ENCODE data around the gene ARHGEF4.

ARHGEF4 gene

DNA sequence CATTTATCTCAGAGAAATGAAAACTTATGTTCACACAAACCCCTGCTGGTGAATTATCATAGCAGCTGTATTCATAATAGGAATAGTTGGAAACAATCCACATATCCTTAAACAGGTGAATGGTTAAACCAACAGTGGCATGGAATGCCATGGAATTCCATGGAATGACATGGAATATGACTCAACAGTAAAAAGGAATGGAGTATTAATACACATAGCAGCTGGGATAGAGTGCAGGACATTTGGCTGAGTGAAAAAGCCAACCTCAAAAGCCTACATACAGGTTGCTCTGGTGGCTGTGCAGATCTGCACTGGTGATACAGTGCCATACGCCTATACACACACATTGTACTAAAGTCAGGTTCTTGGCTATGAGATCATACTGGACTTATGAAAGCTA lies 187.0 kb downstream of the ARHGEF4 start:
- H3K4me1 ChIP-seq (ENCODE audit: control insufficient read depth, insufficient read depth, low read length) = no peaks in the 10 kb centered on the region
- no peak overlapping the region for H3K4me3 ChIP-seq (ENCODE audit: low read length)
- H3K9me3 ChIP-seq (replicated peaks; ENCODE audit: low read length) = no peaks in the 10 kb centered on the region
- no peak overlapping the region for H3K9ac ChIP-seq (ENCODE audit: low read depth, low read length)
- no peaks in the 10 kb centered on the region for H3K36me3 ChIP-seq (ENCODE audit: insufficient read depth, low read length)
- H3K27me3 ChIP-seq (ENCODE audit: control insufficient read depth, insufficient read depth, low read length) = peaks cover 4% of the 10 kb centered on the region
- H3K4me2 ChIP-seq (ENCODE audit: low read length) = no peak overlapping the region

DNA sequence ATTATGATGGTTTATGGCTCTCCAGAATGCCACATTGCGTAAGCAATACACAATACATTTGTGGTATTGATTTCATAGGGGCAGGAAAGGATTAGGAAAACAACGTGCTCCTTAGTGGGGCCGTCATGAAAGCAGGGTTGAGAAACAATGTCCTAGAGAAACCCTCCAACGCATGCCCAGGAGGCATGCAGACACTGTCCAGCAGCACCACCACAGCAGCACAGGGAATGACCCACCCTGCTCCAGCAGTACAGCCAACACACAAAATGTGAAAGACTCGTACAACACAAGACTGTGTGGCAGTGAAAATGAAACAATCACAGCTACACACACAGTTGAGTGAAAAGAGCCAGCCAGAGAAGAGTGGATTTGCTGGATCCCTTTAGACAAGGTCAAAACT lies 190.2 kb downstream of the ARHGEF4 start:
- Histone ChIP-seq H3K9ac (ENCODE audit: low read depth, low read length) (no peak overlapping the region), H3K36me3 (ENCODE audit: insufficient read depth, low read length) (no peaks in the 10 kb centered on the region), H3K27me3 (ENCODE audit: control insufficient read depth, insufficient read depth, low read length) (peaks cover 10% of the 10 kb centered on the region), H3K4me3 (ENCODE audit: low read length) (no peak overlapping the region), H3K9me3 (replicated peaks; ENCODE audit: low read length) (no peaks in the 10 kb centered on the region), H3K4me2 (ENCODE audit: low read length) (no peak overlapping the region), H3K4me1 (ENCODE audit: control insufficient read depth, insufficient read depth, low read length) (no peaks in the 10 kb centered on the region)

DNA sequence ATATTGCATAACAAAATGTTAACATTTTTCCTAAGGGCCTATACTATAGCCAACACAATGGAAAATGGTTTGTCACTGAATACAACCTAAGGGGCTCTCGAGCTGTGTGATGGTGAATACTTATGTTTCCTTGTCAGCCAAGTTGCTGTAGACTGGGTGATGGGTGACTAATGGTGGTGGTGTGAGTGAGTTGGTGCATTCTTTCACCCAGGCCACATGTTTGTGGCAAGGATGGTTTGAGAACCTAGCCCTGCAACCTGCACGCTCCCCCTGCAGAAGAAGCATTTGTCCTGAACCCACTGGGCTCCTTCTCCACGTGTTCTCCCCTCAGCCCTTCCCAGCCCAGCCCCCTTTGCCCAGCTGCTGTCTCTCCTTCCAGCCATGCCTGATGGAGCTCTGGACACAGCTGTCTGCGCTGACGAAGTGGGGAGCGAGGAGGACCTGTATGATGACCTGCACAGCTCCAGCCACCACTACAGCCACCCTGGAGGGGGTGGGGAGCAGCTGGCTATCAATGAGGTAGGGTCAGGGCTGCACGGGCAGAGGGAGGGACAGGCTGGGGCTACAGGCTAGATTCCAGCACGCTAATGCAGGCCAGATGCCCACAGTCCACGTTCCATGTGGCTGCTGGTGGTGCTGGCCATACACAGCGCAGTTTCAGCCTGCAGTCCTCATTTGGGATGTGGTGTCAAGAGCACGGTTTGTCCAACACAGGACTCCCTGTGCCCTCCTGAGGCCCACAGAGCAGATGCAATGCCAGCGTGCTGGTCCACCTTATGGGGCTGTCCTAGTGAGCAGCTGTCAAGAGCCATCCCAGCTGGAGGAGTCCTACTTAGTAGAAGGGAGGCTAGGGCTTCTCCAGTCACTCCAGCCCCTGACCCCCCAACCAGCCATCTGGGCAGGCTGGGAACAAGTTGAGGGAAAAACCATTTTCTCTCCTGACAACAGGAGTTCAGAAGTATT lies 191.1 kb downstream of the ARHGEF4 start:
- H3K27me3 ChIP-seq (ENCODE audit: control insufficient read depth, insufficient read depth, low read length) = peaks cover 16% of the 10 kb centered on the region
- no peaks in the 10 kb centered on the region for H3K36me3 ChIP-seq (ENCODE audit: insufficient read depth, low read length)
- H3K9ac ChIP-seq (ENCODE audit: low read depth, low read length) = no peak overlapping the region
- no peaks in the 10 kb centered on the region for H3K4me1 ChIP-seq (ENCODE audit: control insufficient read depth, insufficient read depth, low read length)
- H3K9me3 ChIP-seq (replicated peaks; ENCODE audit: low read length) = no peaks in the 10 kb centered on the region
- H3K4me2 ChIP-seq (ENCODE audit: low read length) = no peak overlapping the region
- no peak overlapping the region for H3K4me3 ChIP-seq (ENCODE audit: low read length)

DNA sequence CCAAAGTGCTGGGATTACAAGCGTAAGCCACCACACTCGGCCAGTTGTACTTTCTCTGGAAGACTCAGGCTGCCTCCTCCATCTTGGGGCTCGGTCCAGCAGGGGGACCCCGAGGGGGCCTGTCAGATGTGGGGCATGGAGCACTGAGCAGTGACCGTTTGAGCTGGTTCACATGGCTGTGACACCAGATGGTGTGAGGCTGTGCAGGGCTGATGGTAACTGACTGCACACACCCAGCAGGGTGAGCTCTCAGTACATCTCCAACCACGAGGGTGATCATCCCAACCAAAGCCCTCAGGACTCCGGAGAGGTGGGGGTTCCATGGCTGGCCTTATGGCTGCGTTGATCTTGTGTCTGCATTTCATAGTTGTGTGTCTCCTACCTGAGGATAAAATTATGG lies 193.1 kb downstream of the ARHGEF4 start:
- Histone ChIP-seq H3K9ac (ENCODE audit: low read depth, low read length) (no peak overlapping the region), H3K36me3 (ENCODE audit: insufficient read depth, low read length) (no peaks in the 10 kb centered on the region), H3K4me3 (ENCODE audit: low read length) (no peak overlapping the region), H3K9me3 (replicated peaks; ENCODE audit: low read length) (no peaks in the 10 kb centered on the region), H3K4me1 (ENCODE audit: control insufficient read depth, insufficient read depth, low read length) (no peaks in the 10 kb centered on the region), H3K4me2 (ENCODE audit: low read length) (no peak overlapping the region), H3K27me3 (ENCODE audit: control insufficient read depth, insufficient read depth, low read length) (peaks cover 31% of the 10 kb centered on the region)

DNA sequence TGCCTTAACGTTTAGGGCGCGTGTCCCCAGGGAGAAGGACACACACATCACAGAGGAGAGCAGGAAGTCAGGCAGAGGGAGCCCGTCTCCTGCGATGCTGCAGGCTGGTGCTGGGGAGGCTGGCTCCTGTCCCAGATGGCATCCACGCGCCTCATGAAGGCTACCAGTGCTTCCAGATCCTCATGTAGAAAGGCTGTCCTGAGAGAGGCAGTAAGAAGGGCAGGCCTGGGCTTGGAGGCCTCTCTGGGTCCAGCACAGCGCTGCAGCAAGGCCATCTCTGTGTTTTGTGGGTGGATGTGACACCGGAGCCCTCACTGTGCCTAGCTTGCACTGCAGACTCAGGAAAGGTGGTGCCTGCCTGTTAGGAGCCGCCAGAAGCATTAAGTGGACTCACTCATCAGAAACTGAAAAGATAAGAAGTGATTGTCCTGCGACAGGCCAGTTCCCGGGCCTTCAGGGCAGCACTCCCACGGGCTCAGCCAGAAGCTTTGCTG lies 193.8 kb downstream of the ARHGEF4 start:
- Histone ChIP-seq H3K4me1 (ENCODE audit: control insufficient read depth, insufficient read depth, low read length) (no peaks in the 10 kb centered on the region), H3K9ac (ENCODE audit: low read depth, low read length) (no peak overlapping the region), H3K4me3 (ENCODE audit: low read length) (no peak overlapping the region), H3K4me2 (ENCODE audit: low read length) (no peak overlapping the region), H3K36me3 (ENCODE audit: insufficient read depth, low read length) (no peaks in the 10 kb centered on the region), H3K9me3 (replicated peaks; ENCODE audit: low read length) (no peaks in the 10 kb centered on the region), H3K27me3 (ENCODE audit: control insufficient read depth, insufficient read depth, low read length) (peaks cover 29% of the 10 kb centered on the region)

DNA sequence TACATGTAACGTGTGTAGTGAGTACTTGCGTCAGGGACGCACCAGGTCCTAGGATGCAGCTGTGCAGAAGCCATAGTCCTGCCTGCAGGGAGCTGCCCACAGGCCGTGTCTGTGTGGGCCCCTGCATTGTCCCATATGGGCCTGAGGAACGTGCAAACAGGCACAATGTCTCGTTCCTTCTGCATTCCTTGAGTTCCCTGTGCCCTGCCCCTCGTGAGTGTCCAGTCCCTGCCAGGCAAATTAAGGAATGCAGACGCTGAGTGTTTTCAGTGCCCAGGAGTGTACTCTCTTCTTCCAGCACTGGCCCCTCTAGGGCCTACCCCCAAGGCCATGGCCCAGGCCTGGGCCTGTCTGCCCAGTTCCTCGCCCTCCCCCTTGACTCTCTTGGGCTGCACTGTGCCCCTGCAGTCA lies 194.7 kb downstream of the ARHGEF4 start:
- no peak overlapping the region for H3K4me2 ChIP-seq (ENCODE audit: low read length)
- no peaks in the 10 kb centered on the region for H3K36me3 ChIP-seq (ENCODE audit: insufficient read depth, low read length)
- H3K27me3 ChIP-seq (ENCODE audit: control insufficient read depth, insufficient read depth, low read length) = peaks cover 37% of the 10 kb centered on the region
- no peaks in the 10 kb centered on the region for H3K9me3 ChIP-seq (replicated peaks; ENCODE audit: low read length)
- H3K4me3 ChIP-seq (ENCODE audit: low read length) = no peak overlapping the region
- H3K4me1 ChIP-seq (ENCODE audit: control insufficient read depth, insufficient read depth, low read length) = no peaks in the 10 kb centered on the region
- no peak overlapping the region for H3K9ac ChIP-seq (ENCODE audit: low read depth, low read length)

DNA sequence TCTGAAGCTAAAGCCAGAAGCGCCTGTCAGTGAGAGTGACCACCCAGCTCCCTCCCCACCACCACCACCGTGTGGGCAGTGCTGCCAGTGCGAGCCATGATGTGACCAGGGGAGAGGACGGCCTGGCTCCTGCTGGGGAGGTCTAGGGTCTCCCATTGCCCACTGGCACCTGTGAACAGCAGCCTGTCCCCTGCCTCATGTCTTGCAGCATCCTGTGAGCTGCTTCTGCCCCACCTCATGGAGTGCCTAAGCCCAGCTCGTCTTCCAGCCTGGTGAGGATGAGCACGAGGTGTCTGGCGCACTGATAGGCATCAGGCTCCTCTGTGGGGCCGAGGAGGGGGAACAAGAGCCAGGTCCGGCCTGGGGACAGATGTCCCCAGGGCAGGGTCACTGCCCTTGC lies 195.2 kb downstream of the ARHGEF4 start:
- peaks cover 41% of the 10 kb centered on the region for H3K27me3 ChIP-seq (ENCODE audit: control insufficient read depth, insufficient read depth, low read length)
- no peaks in the 10 kb centered on the region for H3K9me3 ChIP-seq (replicated peaks; ENCODE audit: low read length)
- no peaks in the 10 kb centered on the region for H3K4me1 ChIP-seq (ENCODE audit: control insufficient read depth, insufficient read depth, low read length)
- H3K4me3 ChIP-seq (ENCODE audit: low read length) = no peak overlapping the region
- H3K9ac ChIP-seq (ENCODE audit: low read depth, low read length) = no peak overlapping the region
- no peaks in the 10 kb centered on the region for H3K36me3 ChIP-seq (ENCODE audit: insufficient read depth, low read length)
- H3K4me2 ChIP-seq (ENCODE audit: low read length) = no peak overlapping the region

DNA sequence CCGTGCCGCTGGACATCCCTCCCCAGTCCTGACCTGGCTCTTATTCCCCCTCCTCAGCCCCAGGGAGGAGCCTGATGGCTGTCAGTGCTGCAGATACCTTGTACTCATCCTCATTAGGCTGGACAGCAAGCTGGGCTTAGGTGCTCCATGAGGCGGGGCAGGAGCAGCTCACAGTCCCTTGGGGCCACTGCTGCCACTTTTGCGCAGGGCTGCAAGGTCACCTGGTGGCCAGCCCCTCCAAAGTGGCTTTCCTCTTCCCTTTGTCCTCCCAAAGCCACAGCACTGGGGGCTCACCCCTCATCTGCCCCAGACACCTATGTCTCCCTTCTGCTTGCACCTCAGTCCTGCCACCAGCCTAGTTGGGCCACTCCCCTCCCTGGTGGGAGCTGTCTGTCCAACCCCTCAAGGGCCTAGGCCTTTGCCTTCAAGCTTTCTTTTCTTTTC lies 195.7 kb downstream of the ARHGEF4 start:
- Histone ChIP-seq H3K9ac (ENCODE audit: low read depth, low read length) (no peak overlapping the region), H3K27me3 (ENCODE audit: control insufficient read depth, insufficient read depth, low read length) (peaks cover 46% of the 10 kb centered on the region)

DNA sequence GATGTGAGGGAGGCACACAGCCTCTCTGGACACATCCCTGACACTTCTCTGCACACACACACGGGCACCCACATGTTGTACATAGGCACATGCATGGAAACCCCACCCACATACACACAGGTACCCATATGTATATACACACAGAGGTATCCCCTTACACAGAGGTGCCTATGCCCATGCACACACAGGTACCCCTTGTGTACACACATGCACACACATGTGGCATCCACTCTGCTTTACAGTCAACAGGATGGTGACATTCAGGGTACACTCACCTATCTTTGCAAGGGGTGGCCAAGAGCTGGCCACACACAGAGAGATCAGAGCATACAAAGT lies 197.0 kb downstream of the ARHGEF4 start:
- H3K9ac ChIP-seq (ENCODE audit: low read depth, low read length) = no peak overlapping the region
- H3K4me2 ChIP-seq (ENCODE audit: low read length) = no peak overlapping the region
- H3K27me3 ChIP-seq (ENCODE audit: control insufficient read depth, insufficient read depth, low read length) = peaks cover 49% of the 10 kb centered on the region
- no peak overlapping the region for H3K4me3 ChIP-seq (ENCODE audit: low read length)
- no peaks in the 10 kb centered on the region for H3K4me1 ChIP-seq (ENCODE audit: control insufficient read depth, insufficient read depth, low read length)
- H3K9me3 ChIP-seq (replicated peaks; ENCODE audit: low read length) = no peaks in the 10 kb centered on the region
- no peaks in the 10 kb centered on the region for H3K36me3 ChIP-seq (ENCODE audit: insufficient read depth, low read length)

More for the DNA sequence above, 195.7 kb downstream of the ARHGEF4 start:
- Histone ChIP-seq H3K4me3 (ENCODE audit: low read length) (no peak overlapping the region), H3K36me3 (ENCODE audit: insufficient read depth, low read length) (no peaks in the 10 kb centered on the region), H3K4me2 (ENCODE audit: low read length) (no peak overlapping the region), H3K9me3 (replicated peaks; ENCODE audit: low read length) (no peaks in the 10 kb centered on the region), H3K4me1 (ENCODE audit: control insufficient read depth, insufficient read depth, low read length) (no peaks in the 10 kb centered on the region)

DNA sequence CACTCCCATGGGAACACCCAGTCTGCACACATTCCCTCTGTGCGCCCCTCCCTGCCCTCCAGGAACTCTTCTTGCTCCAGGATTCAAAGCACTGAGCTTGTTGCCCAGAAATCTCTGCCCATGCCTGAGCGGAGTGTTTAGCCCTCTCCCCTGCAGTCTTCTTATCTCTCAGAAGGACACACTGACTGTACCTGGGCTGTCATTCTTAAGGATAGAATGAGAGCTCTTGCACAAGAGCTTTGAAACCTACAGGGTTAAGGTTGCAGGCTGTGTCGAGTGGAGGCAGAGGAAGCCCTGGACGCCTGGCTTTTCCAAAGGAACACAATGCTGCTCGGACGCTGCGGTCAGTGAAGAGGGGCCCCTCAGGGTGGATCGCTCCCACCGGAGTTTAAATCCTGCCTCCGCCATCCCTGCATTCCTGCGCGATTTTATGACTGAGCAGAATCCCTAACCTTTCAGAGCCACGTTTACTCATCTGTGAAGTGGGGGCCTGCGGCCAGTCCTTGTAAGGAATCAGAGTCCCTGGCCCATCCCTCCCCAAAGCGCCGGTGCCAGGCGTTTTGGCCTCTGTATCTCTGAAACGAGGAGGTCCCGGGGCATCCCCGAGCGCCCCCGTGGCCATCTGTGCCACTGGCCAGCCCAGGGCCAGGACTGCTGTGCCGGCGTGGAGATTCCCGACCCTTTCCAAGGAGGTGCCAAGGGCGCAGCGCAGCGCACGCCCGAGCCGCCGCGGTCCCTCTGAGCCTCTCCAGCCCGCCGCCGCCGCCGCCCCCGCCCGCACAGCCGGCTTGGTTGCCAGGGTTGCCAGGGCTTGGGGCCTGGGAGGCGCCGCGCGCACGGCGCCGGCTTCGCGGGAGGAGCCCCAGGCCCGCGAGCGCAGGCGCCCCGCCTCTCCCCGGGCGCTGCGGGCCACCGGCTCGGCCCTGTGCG lies 197.7 kb downstream of the ARHGEF4 start:
- peak overlapping the region; percentile 65 for H3K4me3 ChIP-seq (ENCODE audit: low read length)

DNA sequence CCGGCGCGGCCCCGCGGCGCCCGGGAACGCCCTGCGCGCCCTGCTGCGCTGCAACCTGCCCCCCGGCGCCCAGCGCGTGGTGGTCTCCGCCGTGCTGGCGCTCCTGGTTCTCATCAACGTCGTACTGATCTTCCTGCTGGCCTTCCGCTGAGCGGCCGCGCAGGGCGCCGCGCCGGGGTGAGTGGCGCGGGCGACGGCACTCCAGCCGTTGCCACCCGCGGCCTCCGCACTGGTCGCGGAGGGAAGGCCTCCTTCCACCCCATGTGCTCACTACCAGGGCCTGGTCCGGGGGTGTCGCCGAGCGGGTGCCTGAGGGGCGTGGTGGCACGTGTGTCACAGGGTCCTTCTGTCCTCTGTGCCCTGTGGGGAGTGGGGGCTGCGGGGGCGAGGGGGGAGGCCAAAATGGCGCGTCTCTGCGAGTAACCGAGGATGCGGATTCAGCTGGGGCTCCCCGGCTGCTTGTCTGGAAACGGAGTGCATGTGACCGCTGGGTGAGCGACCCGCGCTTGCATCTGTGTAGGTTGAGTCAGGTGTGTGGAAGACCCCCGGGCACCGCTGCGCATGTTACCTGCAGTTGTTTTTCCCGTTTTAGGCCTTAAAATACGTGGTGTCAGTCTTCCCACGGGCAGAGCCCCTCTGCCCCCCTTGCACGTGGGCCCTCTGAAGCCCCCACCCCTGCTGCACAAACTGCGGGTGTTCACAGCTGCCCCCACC lies 198.6 kb downstream of the ARHGEF4 start:
- no peaks in the 10 kb centered on the region for H3K36me3 ChIP-seq (ENCODE audit: insufficient read depth, low read length)
- H3K4me3 ChIP-seq (ENCODE audit: low read length) = peak overlapping the region; percentile 65
- H3K4me2 ChIP-seq (ENCODE audit: low read length) = peak overlapping the region; percentile 84
- no peaks in the 10 kb centered on the region for H3K9me3 ChIP-seq (replicated peaks; ENCODE audit: low read length)
- H3K9ac ChIP-seq (ENCODE audit: low read depth, low read length) = no peak overlapping the region
- no peaks in the 10 kb centered on the region for H3K4me1 ChIP-seq (ENCODE audit: control insufficient read depth, insufficient read depth, low read length)
- peaks cover 49% of the 10 kb centered on the region for H3K27me3 ChIP-seq (ENCODE audit: control insufficient read depth, insufficient read depth, low read length)

More for the DNA sequence above, 197.7 kb downstream of the ARHGEF4 start:
- no peak overlapping the region for H3K9ac ChIP-seq (ENCODE audit: low read depth, low read length)
- peak overlapping the region; percentile 84 for H3K4me2 ChIP-seq (ENCODE audit: low read length)
- no peaks in the 10 kb centered on the region for H3K36me3 ChIP-seq (ENCODE audit: insufficient read depth, low read length)
- H3K4me1 ChIP-seq (ENCODE audit: control insufficient read depth, insufficient read depth, low read length) = no peaks in the 10 kb centered on the region
- H3K9me3 ChIP-seq (replicated peaks; ENCODE audit: low read length) = no peaks in the 10 kb centered on the region
- peaks cover 49% of the 10 kb centered on the region for H3K27me3 ChIP-seq (ENCODE audit: control insufficient read depth, insufficient read depth, low read length)

All from skeletal muscle satellite cell (primary cell).